B cell (primary cell): ENCODE results near the gene LRRC15.

Experiments used
- EZH2 ChIP-seq: IDR thresholded peaks from 2 replicates; pipeline ENCODE4 v1.6.1; 2012; ENCODE audit warnings: borderline replicate concordance, low read depth, mild to moderate bottlenecking, moderate library complexity, low read length; ENCODE audit not compliant: insufficient read depth, poor library complexity, severe bottlenecking
- TF ChIP-seq, protein P1 (sequence below): fragments of 200-600 bp; IDR thresholded peaks from one replicate; pipeline ENCODE4 v1.8.0; 2022; ENCODE audit warnings: antibody characterized with exemption, mild to moderate bottlenecking

DNA sequence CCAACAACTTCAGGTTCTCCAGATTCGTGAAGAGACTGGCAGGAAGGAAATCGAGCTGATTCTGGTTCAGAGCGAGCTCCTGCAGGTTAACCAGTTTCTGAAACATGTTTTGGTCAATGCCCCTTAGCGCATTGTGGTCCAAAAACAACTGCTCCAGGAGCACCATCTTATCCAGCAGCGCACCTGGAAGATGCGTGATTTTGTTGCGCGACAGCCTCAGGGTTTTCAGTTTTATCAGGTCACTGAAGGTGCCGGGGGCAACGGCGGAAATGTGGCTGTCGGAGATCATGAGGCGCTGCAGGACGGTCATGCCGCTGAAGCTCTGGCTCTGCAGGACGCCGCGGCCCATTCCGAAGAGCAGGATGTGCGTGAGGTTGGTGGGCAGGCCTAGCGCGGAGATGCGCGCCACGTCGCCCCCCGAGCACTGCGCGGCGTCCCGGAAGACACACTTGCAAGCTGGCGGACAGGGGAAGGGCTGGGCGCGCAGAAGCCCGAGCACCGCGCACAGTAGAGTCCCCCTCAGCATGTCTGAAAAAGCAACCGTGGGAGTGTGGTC lies 28.3 kb upstream of the LRRC15 start:
- TF ChIP-seq, protein P1, sequence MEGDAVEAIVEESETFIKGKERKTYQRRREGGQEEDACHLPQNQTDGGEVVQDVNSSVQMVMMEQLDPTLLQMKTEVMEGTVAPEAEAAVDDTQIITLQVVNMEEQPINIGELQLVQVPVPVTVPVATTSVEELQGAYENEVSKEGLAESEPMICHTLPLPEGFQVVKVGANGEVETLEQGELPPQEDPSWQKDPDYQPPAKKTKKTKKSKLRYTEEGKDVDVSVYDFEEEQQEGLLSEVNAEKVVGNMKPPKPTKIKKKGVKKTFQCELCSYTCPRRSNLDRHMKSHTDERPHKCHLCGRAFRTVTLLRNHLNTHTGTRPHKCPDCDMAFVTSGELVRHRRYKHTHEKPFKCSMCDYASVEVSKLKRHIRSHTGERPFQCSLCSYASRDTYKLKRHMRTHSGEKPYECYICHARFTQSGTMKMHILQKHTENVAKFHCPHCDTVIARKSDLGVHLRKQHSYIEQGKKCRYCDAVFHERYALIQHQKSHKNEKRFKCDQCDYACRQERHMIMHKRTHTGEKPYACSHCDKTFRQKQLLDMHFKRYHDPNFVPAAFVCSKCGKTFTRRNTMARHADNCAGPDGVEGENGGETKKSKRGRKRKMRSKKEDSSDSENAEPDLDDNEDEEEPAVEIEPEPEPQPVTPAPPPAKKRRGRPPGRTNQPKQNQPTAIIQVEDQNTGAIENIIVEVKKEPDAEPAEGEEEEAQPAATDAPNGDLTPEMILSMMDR: no peak
- TF ChIP-seq EZH2: no peak
